ENCODE data around the gene SYNPO2. TPM values are rescaled to one million over a fixed set of nuclear protein-coding genes. Genes with fewer than 3 reads are reported as not detected.
A peak's percentile ranks its signal among the peaks of the same experiment; 100 is the strongest.

The SYNPO2 gene
- total RNA-seq, 1 donor from 2014 or later: 2.9 TPM

DNA sequence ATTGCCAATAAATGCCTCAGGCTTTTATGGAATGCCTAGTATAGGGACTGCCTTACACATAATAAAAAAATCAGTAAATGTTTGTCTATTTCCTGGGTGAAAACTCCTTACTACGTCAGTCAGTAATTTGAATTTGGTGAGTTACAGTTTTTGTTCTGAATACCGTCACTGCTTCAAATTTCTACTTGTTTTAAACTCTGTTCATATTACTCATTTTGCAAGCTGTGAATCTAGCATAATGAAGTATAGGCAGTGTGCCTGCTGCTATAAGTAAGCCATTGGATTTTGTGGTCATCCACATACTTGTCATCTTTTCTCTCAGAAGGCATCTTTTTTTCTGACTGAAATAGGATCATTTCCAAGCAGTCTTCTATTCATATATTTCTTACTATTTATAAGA is 43.1 kb downstream of the SYNPO2 start:
- Mint-ChIP-seq H3K9me3 (ENCODE audit: unreplicated experiment) (no peaks in the 10 kb centered on the region), H3K4me3 (ENCODE audit: unreplicated experiment) (no peak overlapping the region), H3K27me3 (ENCODE audit: unreplicated experiment) (no peaks in the 10 kb centered on the region), H3K27ac (ENCODE audit: unreplicated experiment) (no peak overlapping the region), H3K36me3 (ENCODE audit: unreplicated experiment) (no peaks in the 10 kb centered on the region), H3K4me1 (ENCODE audit: low read depth, unreplicated experiment) (peaks cover 4% of the 10 kb centered on the region)
- TF ChIP-seq CTCF (IDR thresholded peaks at IDR 0.05; ENCODE audit: partially characterized antibody, unreplicated experiment): no peak
- no peak for DNase-seq

GRCh38 chr4:118935819-118936218 is 47.2 kb downstream of the SYNPO2 start:
- Mint-ChIP-seq H3K4me3 (ENCODE audit: unreplicated experiment) (no peak overlapping the region), H3K27ac (ENCODE audit: unreplicated experiment) (no peak overlapping the region), H3K9me3 (ENCODE audit: unreplicated experiment) (no peaks in the 10 kb centered on the region), H3K27me3 (ENCODE audit: unreplicated experiment) (no peaks in the 10 kb centered on the region), H3K36me3 (ENCODE audit: unreplicated experiment) (no peaks in the 10 kb centered on the region), H3K4me1 (ENCODE audit: low read depth, unreplicated experiment) (peaks cover 10% of the 10 kb centered on the region)
- no peak for DNase-seq
- no peak for TF ChIP-seq CTCF (IDR thresholded peaks at IDR 0.05; ENCODE audit: partially characterized antibody, unreplicated experiment)

DNA sequence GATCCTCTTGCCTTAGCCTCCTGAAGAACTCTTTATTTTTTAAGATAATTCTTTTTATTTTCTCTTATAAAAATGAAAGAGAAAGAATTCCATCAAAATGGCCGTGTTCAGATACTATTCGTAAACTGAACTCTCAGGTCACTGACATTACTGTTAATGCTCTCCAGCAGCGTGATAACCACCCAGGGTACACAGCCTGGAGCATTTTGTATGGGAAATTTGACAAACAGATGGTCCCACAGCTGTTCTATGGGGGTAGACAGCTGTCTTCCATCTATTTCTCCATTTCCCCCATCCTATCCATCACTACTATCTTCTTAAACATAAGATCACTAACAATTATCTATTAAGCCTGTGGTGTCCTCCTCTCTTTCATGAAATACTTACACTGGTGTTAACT is 47.8 kb downstream of the SYNPO2 start:
- no peak for TF ChIP-seq CTCF (IDR thresholded peaks at IDR 0.05; ENCODE audit: partially characterized antibody, unreplicated experiment)
- DNase-seq: no peak
- Mint-ChIP-seq H3K27me3 (ENCODE audit: unreplicated experiment) (no peaks in the 10 kb centered on the region), H3K36me3 (ENCODE audit: unreplicated experiment) (no peaks in the 10 kb centered on the region), H3K9me3 (ENCODE audit: unreplicated experiment) (no peaks in the 10 kb centered on the region), H3K4me1 (ENCODE audit: low read depth, unreplicated experiment) (peaks cover 10% of the 10 kb centered on the region), H3K4me3 (ENCODE audit: unreplicated experiment) (no peak overlapping the region), H3K27ac (ENCODE audit: unreplicated experiment) (peak overlapping the region; percentile 9)

- no peaks in the 10 kb centered on the region for H3K36me3 Mint-ChIP-seq (ENCODE audit: unreplicated experiment)
- no peak for TF ChIP-seq CTCF (IDR thresholded peaks at IDR 0.05; ENCODE audit: partially characterized antibody, unreplicated experiment)
- no peak for DNase-seq
Observed at GRCh38 chr4:118939169-118939783, 50.6 kb downstream of the SYNPO2 start.

GRCh38 chr4:118941149-118941548 is 52.5 kb downstream of the SYNPO2 start:
- TF ChIP-seq CTCF (IDR thresholded peaks at IDR 0.05; ENCODE audit: partially characterized antibody, unreplicated experiment): no peak
- Mint-ChIP-seq H3K9me3 (ENCODE audit: unreplicated experiment) (no peaks in the 10 kb centered on the region), H3K27ac (ENCODE audit: unreplicated experiment) (no peak overlapping the region), H3K4me3 (ENCODE audit: unreplicated experiment) (no peak overlapping the region), H3K4me1 (ENCODE audit: low read depth, unreplicated experiment) (peaks cover 10% of the 10 kb centered on the region), H3K27me3 (ENCODE audit: unreplicated experiment) (no peaks in the 10 kb centered on the region), H3K36me3 (ENCODE audit: unreplicated experiment) (no peaks in the 10 kb centered on the region)
- no peak for DNase-seq

More at GRCh38 chr4:118939169-118939783, 50.6 kb downstream of the SYNPO2 start:
- Mint-ChIP-seq H3K9me3 (ENCODE audit: unreplicated experiment) (no peaks in the 10 kb centered on the region), H3K27ac (ENCODE audit: unreplicated experiment) (no peak overlapping the region), H3K4me1 (ENCODE audit: low read depth, unreplicated experiment) (peaks cover 10% of the 10 kb centered on the region), H3K27me3 (ENCODE audit: unreplicated experiment) (no peaks in the 10 kb centered on the region), H3K4me3 (ENCODE audit: unreplicated experiment) (no peak overlapping the region)

Data from glutamatergic neuron (in vitro differentiated cells).